Keratinocyte (primary cell): ENCODE results near the gene TAF6.

Source experiments
- CTCF ChIP-seq, 3 experiments: IDR thresholded peaks in 1 of 3; conservative IDR thresholded peaks in 1 of 3; optimal IDR thresholded peaks in 1 of 3; 2 replicates in 2 of 3; 3 replicates in 1 of 3; pipeline versions ENCODE3 to v1.5.1; 2011; ENCODE audit warnings: low read length in 3 of 3, mild to moderate bottlenecking in 3 of 3, moderate library complexity in 2 of 3, control low read depth in 1 of 3, inconsistent platforms in 1 of 3; ENCODE audit not compliant: insufficient read depth in 2 of 3; ENCODE audit errors: extremely low read depth in 1 of 3
- EZH2 ChIP-seq: IDR thresholded peaks from one replicate; pipeline ENCODE4 v1.6.1; 2012; ENCODE audit warnings: inconsistent platforms, mild to moderate bottlenecking, low read length, moderate library complexity

GRCh38 chr7:100157069-100157333 is 37.8 kb upstream of the TAF6 start:
- no peak for TF ChIP-seq CTCF (optimal IDR thresholded peaks at IDR 0.05 in 1 of 3, IDR thresholded peaks at IDR 0.05 in 1 of 3, conservative IDR thresholded peaks at IDR 0.05 in 1 of 3; ENCODE audit: extremely low read depth in 1 of 3, insufficient read depth in 2 of 3, low read length in 3 of 3)
- TF ChIP-seq EZH2: no peak
